ENCODE measurements around the gene NFE2L1.

DNA sequence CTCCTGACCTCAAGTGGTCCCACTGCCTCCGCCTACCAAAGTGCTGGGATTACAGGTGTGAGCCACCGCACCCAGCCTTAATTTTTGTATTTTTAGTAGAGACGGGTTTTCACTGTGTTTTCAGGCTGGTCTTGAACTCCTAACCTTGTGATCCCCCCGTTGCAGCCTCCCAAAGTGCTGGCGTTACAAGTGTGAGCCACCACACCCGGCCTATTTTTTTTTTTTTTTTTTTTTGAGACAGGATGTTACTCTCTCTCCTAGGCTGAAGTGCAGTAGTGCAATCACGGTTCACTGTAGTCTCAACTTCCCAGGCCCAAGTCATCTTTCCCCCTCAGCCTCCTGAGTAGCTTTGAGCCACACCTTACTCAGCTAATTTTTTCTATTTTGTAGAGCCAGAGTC is 56.3 kb downstream of the NFE2L1 start:
- TF ChIP-seq, protein P1, sequence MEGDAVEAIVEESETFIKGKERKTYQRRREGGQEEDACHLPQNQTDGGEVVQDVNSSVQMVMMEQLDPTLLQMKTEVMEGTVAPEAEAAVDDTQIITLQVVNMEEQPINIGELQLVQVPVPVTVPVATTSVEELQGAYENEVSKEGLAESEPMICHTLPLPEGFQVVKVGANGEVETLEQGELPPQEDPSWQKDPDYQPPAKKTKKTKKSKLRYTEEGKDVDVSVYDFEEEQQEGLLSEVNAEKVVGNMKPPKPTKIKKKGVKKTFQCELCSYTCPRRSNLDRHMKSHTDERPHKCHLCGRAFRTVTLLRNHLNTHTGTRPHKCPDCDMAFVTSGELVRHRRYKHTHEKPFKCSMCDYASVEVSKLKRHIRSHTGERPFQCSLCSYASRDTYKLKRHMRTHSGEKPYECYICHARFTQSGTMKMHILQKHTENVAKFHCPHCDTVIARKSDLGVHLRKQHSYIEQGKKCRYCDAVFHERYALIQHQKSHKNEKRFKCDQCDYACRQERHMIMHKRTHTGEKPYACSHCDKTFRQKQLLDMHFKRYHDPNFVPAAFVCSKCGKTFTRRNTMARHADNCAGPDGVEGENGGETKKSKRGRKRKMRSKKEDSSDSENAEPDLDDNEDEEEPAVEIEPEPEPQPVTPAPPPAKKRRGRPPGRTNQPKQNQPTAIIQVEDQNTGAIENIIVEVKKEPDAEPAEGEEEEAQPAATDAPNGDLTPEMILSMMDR (IDR thresholded peaks at IDR 0.05 in 4 of 5, conservative IDR thresholded peaks at IDR 0.05 in 1 of 5), result no peak
- no peak for TF ChIP-seq POLR2A (IDR thresholded peaks at IDR 0.05)
